ENCODE data around the gene UGDH. TPM values are rescaled to one million over a fixed set of nuclear protein-coding genes. Genes with fewer than 3 reads are reported as not detected.

The UGDH gene
- total and polyA plus RNA-seq, 10 of the 15 experiments (the other 5 are each of a cell fraction or from before 2014, with no cell fraction given), result 11.1 to 60.3 (median 26.8) TPM

- peak; percentile 10; the same call in 1 of the 2 replicates for TF ChIP-seq ESRRA (IDR thresholded peaks at IDR 0.05; ENCODE audit: low read length)
- TF ChIP-seq CTCF (IDR thresholded peaks at IDR 0.05 in 2 of 3, conservative IDR thresholded peaks at IDR 0.05 in 1 of 3; ENCODE audit: control insufficient read depth in 2 of 3, extremely low read depth in 1 of 3, insufficient read depth in 1 of 3, low read depth in 3 of 3, low read length in 3 of 3), result no peak
- peak; percentile 98 for TF ChIP-seq SMAD5 (IDR thresholded peaks at IDR 0.05; ENCODE audit: low read depth)
- TF ChIP-seq CEBPB (IDR thresholded peaks at IDR 0.05; ENCODE audit: borderline replicate concordance in 1 of 2, low read depth in 2 of 2, low read length in 2 of 2), result peak in 1 of 2 experiments; percentile 67; a peak in 1 of 4 replicates
- TF ChIP-seq PBX3 (IDR thresholded peaks at IDR 0.05; ENCODE audit: insufficient replicate concordance, low read depth, low read length), result no peak
- peak; percentile 100 for TF ChIP-seq CREB1 (IDR thresholded peaks at IDR 0.05; ENCODE audit: low read depth)
- no peak for TF ChIP-seq IRF5 (IDR thresholded peaks at IDR 0.05; ENCODE audit: borderline replicate concordance)
- TF ChIP-seq CHD4 (IDR thresholded peaks at IDR 0.05), result no peak
- TF ChIP-seq IRF4 (IDR thresholded peaks at IDR 0.05; ENCODE audit: low read depth, low read length), result peak; percentile 63; the same call in 1 of the 2 replicates
- peak; percentile 85 for TF ChIP-seq ASH2L (IDR thresholded peaks at IDR 0.05; ENCODE audit: borderline replicate concordance, low read depth)
- TF ChIP-seq LARP7 (IDR thresholded peaks at IDR 0.05), result peak; percentile 75; the same call in 1 of the 2 replicates
- no peak for TF ChIP-seq DPF2 (IDR thresholded peaks at IDR 0.05)
- peak; percentile 74; the same call in 1 of the 2 replicates for TF ChIP-seq YY1 (IDR thresholded peaks at IDR 0.05; ENCODE audit: low read depth, low read length)
- TF ChIP-seq CREM (IDR thresholded peaks at IDR 0.05; ENCODE audit: low read depth), result peak; percentile 100
- peak; percentile 86 for TF ChIP-seq MAX (IDR thresholded peaks at IDR 0.05; ENCODE audit: low read depth, low read length)
- no peak for TF ChIP-seq BCLAF1 (IDR thresholded peaks at IDR 0.05)
- TF ChIP-seq CBX5 (IDR thresholded peaks at IDR 0.05; ENCODE audit: low read depth), result no peak
- TF ChIP-seq ZNF622 (IDR thresholded peaks at IDR 0.05), result no peak
- peak; percentile 79; the same call in 1 of the 2 replicates for TF ChIP-seq MLLT1 (IDR thresholded peaks at IDR 0.05)
- TF ChIP-seq ZNF384 (IDR thresholded peaks at IDR 0.05; ENCODE audit: borderline replicate concordance, low read depth, low read length), result no peak
- TF ChIP-seq KDM1A (IDR thresholded peaks at IDR 0.05; ENCODE audit: borderline replicate concordance), result no peak
These were observed 68.5 kb downstream of the UGDH start, which contains the start of the genes LIAS and RPL9 (continued) for GRCh38 chr4:39458505-39459300.

Measured in GM12878 (cell line).